ENCODE data around the gene APOL6.
"Not testable (repeated sequence)": the region's sequence is repeated elsewhere in the genome, so short reads cannot be mapped to it uniquely, and the experiment has no call there.

The APOL6 gene

GRCh38 chr22:35683560-35683959 is 35.3 kb downstream of the APOL6 start:
- no peak for DNase-seq

- no peak for DNase-seq
Measured at GRCh38 chr22:35684270-35684700, 36.0 kb downstream of the APOL6 start.

GRCh38 chr22:35684732-35685131 is 36.5 kb downstream of the APOL6 start:
- DNase-seq = no peak

DNA sequence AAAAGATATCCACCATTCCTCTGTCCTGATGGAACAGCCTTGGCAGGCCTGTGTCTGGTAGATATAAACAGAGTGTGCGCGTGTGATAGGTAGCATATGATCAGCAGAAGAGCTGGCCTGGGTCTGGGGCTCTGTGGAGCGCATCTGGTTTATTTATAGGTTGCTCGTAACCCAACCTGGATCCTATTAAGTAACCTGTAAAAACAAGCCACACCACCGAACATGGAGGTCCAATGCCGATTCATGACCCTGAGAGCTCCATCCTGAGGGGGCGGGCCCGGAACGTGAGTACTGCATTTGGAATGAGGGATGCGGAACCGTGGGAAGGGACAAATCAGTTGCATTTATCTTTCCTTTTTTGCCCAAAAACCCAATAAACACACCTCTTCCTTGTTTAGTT is 37.5 kb downstream of the APOL6 start:
- DNase-seq = no peak

GRCh38 chr22:35686298-35686697 is 38.1 kb downstream of the APOL6 start:
- DNase-seq = no peak

DNA sequence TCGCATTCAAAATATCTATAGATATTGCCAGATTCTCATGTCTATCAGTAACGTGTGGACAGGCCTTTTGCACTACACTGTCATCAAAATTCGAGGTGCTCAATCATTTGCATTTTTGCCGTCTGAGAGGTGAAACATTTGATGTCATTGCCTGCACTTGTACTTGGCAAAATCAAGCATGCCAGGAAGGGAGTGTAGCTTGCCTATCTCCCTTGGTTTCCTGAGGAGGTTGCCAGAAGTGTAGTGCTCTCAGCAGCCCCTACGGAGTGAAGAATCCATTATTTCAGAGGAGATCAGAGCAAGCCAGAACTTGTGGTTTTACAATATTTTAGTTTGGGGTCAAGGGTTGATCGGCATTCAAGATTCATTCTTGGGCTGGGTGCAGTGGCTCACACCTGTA is 39.2 kb downstream of the APOL6 start:
- no peak for DNase-seq

- no peak for DNase-seq
Measured at GRCh38 chr22:35688913-35689675, 40.8 kb downstream of the APOL6 start.

GRCh38 chr22:35690001-35690400 is 41.8 kb downstream of the APOL6 start:
- DNase-seq = no peak

- DNase-seq = no peak
Measured at GRCh38 chr22:35695202-35695601, 47.0 kb downstream of the APOL6 start.

DNA sequence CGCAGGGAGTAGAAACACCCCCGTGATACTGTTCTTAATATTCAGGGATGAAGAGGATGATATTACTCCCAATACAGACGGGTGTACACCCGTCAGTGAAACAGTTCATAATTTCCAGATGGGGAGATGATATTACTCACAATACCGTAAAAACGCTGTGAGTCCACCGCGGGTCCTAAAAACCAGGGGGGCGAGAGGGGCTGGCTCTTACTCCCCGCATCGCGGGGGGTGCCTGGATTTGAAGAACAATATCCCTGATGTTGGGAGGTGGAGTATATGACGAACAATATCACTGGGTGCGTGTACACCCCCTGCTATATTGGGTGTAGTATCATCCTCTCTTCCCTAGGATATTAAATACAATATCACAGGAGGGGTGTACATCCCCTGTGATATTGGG is 48.9 kb downstream of the APOL6 start:
- no peak for DNase-seq

- not testable (repeated sequence) for DNase-seq
Measured at GRCh38 chr22:35699852-35700251, 51.6 kb downstream of the APOL6 start.

GRCh38 chr22:35703861-35704584 is 55.8 kb downstream of the APOL6 start:
- no peak for DNase-seq

- no peak for DNase-seq
Measured at GRCh38 chr22:35705141-35705540, 56.9 kb downstream of the APOL6 start.

- no peak for DNase-seq
Measured at GRCh38 chr22:35708453-35708852, 60.2 kb downstream of the APOL6 start.

DNA sequence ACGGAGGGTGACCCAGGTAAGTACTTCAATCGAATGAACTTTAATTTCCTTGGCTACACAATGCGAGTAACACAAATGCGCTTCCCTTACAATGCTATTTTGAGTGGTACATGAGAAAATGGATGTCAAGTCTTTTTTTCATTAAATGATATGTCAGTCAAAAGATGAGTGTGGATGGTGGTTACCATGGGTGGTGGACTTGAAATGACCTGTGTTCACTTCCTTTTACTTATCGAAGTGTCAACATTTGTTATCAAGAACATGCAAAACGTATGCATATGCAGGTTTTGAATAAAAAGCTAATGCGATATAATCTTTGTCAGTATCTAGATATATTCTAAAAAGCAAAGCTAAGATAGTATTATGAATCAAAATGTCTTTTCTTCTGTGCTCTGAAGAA is 60.7 kb downstream of the APOL6 start:
- no peak for DNase-seq

DNA sequence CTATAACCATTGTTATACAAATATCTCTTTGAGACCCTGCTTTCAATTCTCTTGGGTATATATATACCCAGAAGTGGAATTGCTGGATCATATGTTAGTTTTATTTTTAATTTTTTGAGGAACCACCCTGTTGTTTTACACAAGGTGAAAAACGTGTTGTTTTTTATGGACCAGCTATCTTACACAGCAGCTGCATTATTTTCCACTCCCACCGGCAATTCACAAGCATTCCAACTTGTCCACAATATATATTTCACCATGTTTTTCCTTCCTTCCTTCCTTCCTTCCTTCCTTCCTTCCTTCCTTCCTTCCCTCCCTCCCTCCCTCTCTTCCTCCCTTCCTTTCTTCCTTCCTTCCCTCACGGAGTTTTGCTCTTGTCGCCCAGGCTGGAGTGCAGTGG is 63.1 kb downstream of the APOL6 start:
- no peak for DNase-seq

DNA sequence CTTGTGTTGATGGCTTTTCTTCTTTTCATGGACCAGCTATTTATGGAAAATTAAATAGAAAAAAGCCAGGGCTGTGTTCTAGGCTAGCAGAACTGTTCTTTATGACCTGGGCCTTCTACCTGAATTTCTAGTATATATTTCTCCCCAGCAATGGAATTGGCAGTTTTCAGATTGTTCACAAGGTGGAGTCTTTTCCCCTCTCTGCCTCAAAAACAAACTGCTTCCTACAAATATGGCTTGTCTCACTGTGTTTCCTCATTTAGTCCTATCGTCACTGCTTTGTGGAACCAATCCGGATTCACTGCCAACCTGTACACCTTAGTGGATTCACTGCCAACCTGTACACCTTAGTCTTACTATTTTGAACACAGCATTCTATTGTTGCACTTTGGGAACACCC is 64.4 kb downstream of the APOL6 start:
- DNase-seq = no peak

GRCh38 chr22:35717572-35717971 is 69.3 kb downstream of the APOL6 start, which contains the start of gene APOL5:
TSS of gene APOL5 (plus strand) at chr22:35717872. CDS start at chr22:35717872, 0 bp downstream.
- DNase-seq = no peak
